Right atrium auricular region (tissue), 2 donors: ENCODE data around the gene BHLHA9. TPM values are rescaled to one million over a fixed set of nuclear protein-coding genes. Genes with fewer than 3 reads are reported as not detected.

Experiments
- DNase-seq: peaks from one replicate; pipeline ENCODE4 v3.0.0-alpha.2; 2019; ENCODE audit warnings: low spot score
- H3K27ac ChIP-seq, 2 donors: fragments of 200-600 bp; sonication (generic); 1 replicate in 1 of 2; 2 replicates in 1 of 2; pipeline ENCODE4 v1.5.1; 2016 to 2019
- H3K27me3 ChIP-seq, 2 donors: fragments of 200-600 bp; sonication (generic); one replicate each; pipeline versions ENCODE4 v1.5.1 to v1.6.0; 2017 to 2019
- H3K36me3 ChIP-seq: fragments of 200-600 bp; sonication (generic); one replicate; pipeline ENCODE4 v1.5.1; 2016
- H3K4me1 ChIP-seq, 2 donors: fragments of 200-600 bp; sonication (generic); one replicate each; pipeline versions ENCODE4 v1.5.1 to v1.6.0; 2017 to 2019
- H3K4me3 ChIP-seq, 2 donors: fragments of 200-600 bp; sonication (generic); 1 replicate in 1 of 2; 2 replicates in 1 of 2; pipeline ENCODE4 v1.5.1; 2017 to 2019; ENCODE audit warnings: mild to moderate bottlenecking in 1 of 2, moderate library complexity in 1 of 2
- H3K9me3 ChIP-seq, 2 donors: fragments of 200-600 bp; sonication (generic); one replicate each; pipeline ENCODE4 v1.5.1; 2019
- total RNA-seq, 2 donors: library from RNA; depleted of rRNA; stranded (reverse); fragments of >200 nt; gene quantifications; one replicate each; pipeline ENCODE4 v1.1.0, GENCODE V29; 2016
- TF ChIP-seq, protein P1 (sequence below), 2 donors: fragments of 200-600 bp; sonication (generic); IDR thresholded peaks; one replicate each; pipeline ENCODE4 v1.5.1; 2019; ENCODE audit warnings: antibody characterized with exemption in 2 of 2

Gene BHLHA9
- total RNA-seq, 2 donors from 2014 or later = not detected

DNA sequence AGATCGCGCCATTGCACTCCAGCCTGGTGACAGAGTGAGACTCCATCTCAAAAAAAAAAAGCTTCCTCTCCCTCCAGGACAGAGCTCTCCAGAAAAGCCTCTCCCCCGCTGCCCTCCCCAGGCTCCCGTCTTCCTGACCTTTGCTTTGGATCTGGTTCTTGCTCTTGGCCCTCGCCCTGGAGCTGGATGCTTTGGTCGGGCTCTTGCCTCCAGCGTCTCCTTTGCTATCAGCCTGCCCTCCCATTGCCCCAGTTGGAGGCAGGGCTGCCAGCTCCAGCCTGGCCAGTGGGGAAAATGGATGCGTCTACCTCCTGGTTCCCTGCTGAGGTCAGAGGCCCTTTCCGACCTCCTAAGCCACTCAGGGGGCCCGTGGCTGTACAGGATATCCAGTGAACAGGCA lies 45.2 kb downstream of the BHLHA9 start:
- Histone ChIP-seq H3K9me3 (no peaks in the 10 kb centered on the region), H3K4me1 (no peaks in the 10 kb centered on the region), H3K36me3 (no peaks in the 10 kb centered on the region), H3K27me3 (peaks cover 0 to 3% of the 10 kb centered on the region in 2 donors), H3K27ac (no peak overlapping the region), H3K4me3 (no peak overlapping the region)
- no peak for DNase-seq
- TF ChIP-seq, protein P1, sequence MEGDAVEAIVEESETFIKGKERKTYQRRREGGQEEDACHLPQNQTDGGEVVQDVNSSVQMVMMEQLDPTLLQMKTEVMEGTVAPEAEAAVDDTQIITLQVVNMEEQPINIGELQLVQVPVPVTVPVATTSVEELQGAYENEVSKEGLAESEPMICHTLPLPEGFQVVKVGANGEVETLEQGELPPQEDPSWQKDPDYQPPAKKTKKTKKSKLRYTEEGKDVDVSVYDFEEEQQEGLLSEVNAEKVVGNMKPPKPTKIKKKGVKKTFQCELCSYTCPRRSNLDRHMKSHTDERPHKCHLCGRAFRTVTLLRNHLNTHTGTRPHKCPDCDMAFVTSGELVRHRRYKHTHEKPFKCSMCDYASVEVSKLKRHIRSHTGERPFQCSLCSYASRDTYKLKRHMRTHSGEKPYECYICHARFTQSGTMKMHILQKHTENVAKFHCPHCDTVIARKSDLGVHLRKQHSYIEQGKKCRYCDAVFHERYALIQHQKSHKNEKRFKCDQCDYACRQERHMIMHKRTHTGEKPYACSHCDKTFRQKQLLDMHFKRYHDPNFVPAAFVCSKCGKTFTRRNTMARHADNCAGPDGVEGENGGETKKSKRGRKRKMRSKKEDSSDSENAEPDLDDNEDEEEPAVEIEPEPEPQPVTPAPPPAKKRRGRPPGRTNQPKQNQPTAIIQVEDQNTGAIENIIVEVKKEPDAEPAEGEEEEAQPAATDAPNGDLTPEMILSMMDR (IDR thresholded peaks at IDR 0.05) = no peak

DNA sequence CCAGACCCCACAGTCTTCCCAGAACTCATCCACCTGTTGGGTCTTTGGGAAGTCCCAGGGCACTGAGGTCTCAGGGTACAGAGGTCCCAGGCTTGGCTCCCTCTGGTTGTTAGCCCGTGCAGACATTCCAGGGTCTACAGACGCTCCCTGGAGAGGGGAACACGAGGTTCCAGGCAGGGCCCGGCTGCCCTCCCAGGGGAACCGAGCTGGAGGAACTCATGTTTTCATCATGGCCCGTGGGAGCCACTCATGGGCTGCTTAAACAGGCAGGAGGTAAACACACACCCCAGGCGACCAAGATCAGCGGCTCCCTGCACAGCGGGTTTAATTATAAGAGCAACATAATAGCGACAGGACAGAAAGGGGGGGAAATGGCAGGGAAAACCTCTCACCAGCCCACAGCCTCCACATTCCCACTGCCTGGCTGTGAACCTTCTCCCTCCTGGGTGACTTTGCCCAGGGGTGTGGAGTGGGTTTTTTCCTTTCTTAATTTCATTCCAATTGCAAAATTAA lies 45.7 kb downstream of the BHLHA9 start:
- no peak overlapping the region for H3K4me3 ChIP-seq
- no peak for DNase-seq
- H3K36me3 ChIP-seq = no peaks in the 10 kb centered on the region
- peaks cover 0 to 3% of the 10 kb centered on the region in 2 donors for H3K27me3 ChIP-seq
- TF ChIP-seq, protein P1 (IDR thresholded peaks at IDR 0.05) = no peak
- H3K9me3 ChIP-seq = no peaks in the 10 kb centered on the region
- H3K27ac ChIP-seq = no peak overlapping the region
- H3K4me1 ChIP-seq = no peaks in the 10 kb centered on the region

Other genes with a start within 250 kb of the BHLHA9 start
- gene ABR, start 90.5 kb upstream of the BHLHA9 start, total RNA-seq = 100 to 1,000 TPM in 1 of 2 donors, 10 to 100 TPM in 1; 94.9 to 116 TPM
- gene TRARG1, start 9.2 kb downstream of the BHLHA9 start, total RNA-seq = 1 to 10 TPM in 1 of 2 donors, under 1 TPM in 1; 0.48 to 4.2 TPM
- gene YWHAE, start 129.8 kb downstream of the BHLHA9 start, total RNA-seq = 100 to 1,000 TPM; 655 to 703 TPM
- 10 to 100 TPM; 36.0 to 49.8 TPM for gene CRK, start 185.8 kb downstream of the BHLHA9 start, total RNA-seq
- gene MYO1C, start 222.2 kb downstream of the BHLHA9 start, total RNA-seq = 100 to 1,000 TPM in 1 of 2 donors, 10 to 100 TPM in 1; 83.6 to 161 TPM
- gene INPP5K, start 246.2 kb downstream of the BHLHA9 start, total RNA-seq = 10 to 100 TPM; 64.9 to 78.1 TPM